Measurements from ENCODE around the gene NLRP9. TPM values are rescaled to one million over a fixed set of nuclear protein-coding genes. Genes with fewer than 3 reads are reported as not detected.

NLRP9 gene
- total RNA-seq, 1 donor from 2014 or later = not detected

- DNase-seq (no peak), ATAC-seq (no peak)
- peaks cover 84% of the 10 kb centered on the region for H3K36me3 ChIP-seq
These were observed 67.7 kb downstream of the NLRP9 start for GRCh38 chr19:55670280-55671053.

GRCh38 chr19:55669418-55670279, 68.6 kb downstream of the NLRP9 start:
- H3K4me1 ChIP-seq = peaks cover 4% of the 10 kb centered on the region
- DNase-seq (no peak), ATAC-seq (no peak)
- no peaks in the 10 kb centered on the region for H3K27me3 ChIP-seq
- no peak overlapping the region for H3K4me3 ChIP-seq
- peaks cover 91% of the 10 kb centered on the region for H3K36me3 ChIP-seq
- no peak overlapping the region for H3K27ac ChIP-seq
- TF ChIP-seq CTCF (IDR thresholded peaks at IDR 0.05) = no peak
- H3K9me3 ChIP-seq = no peaks in the 10 kb centered on the region
- intact Hi-C loops (cut with DNase I) = no loop called here

More at GRCh38 chr19:55670280-55671053, 67.7 kb downstream of the NLRP9 start:
- Histone ChIP-seq H3K4me3 (no peak overlapping the region), H3K4me1 (peaks cover 4% of the 10 kb centered on the region), H3K27ac (no peak overlapping the region), H3K9me3 (no peaks in the 10 kb centered on the region), H3K27me3 (no peaks in the 10 kb centered on the region)
- no peak for TF ChIP-seq CTCF (IDR thresholded peaks at IDR 0.05)
- intact Hi-C loops (cut with DNase I) = no loop called here

- ATAC-seq = no peak
- TF ChIP-seq CTCF (IDR thresholded peaks at IDR 0.05) = no peak
- DNase-seq = no peak
- Histone ChIP-seq H3K27ac (no peak overlapping the region), H3K36me3 (peaks cover 93% of the 10 kb centered on the region), H3K4me1 (no peaks in the 10 kb centered on the region), H3K27me3 (no peaks in the 10 kb centered on the region), H3K4me3 (no peak overlapping the region), H3K9me3 (no peaks in the 10 kb centered on the region)
- intact Hi-C loops (cut with DNase I) = no loop called here
These were observed 69.4 kb downstream of the NLRP9 start for GRCh38 chr19:55668603-55669348.

GRCh38 chr19:55667958-55668357, 70.2 kb downstream of the NLRP9 start:
- no peak for TF ChIP-seq CTCF (IDR thresholded peaks at IDR 0.05)
- no peaks in the 10 kb centered on the region for H3K27me3 ChIP-seq
- H3K4me1 ChIP-seq = no peaks in the 10 kb centered on the region
- DNase-seq = no peak
- H3K4me3 ChIP-seq = no peak overlapping the region
- H3K27ac ChIP-seq = no peak overlapping the region
- H3K36me3 ChIP-seq = peaks cover 94% of the 10 kb centered on the region
- peak; percentile 33 for ATAC-seq
- intact Hi-C loops (cut with DNase I) = no loop called here
- no peaks in the 10 kb centered on the region for H3K9me3 ChIP-seq

- Histone ChIP-seq H3K9me3 (no peaks in the 10 kb centered on the region), H3K27ac (no peak overlapping the region), H3K27me3 (no peaks in the 10 kb centered on the region), H3K4me1 (no peaks in the 10 kb centered on the region), H3K36me3 (peaks cover 94% of the 10 kb centered on the region), H3K4me3 (no peak overlapping the region)
- TF ChIP-seq CTCF (IDR thresholded peaks at IDR 0.05) = no peak
- ATAC-seq = no peak
- intact Hi-C loops (cut with DNase I) = no loop called here
- no peak for DNase-seq
These were observed 70.7 kb downstream of the NLRP9 start for GRCh38 chr19:55667511-55667910.
